Left ventricle myocardium inferior (tissue), 1 donor: ENCODE results near the gene PLEKHG7. TPM values are rescaled to one million over a fixed set of nuclear protein-coding genes. Genes with fewer than 3 reads are reported as not detected.

ENCODE experiments used
- DNase-seq: peaks from one replicate; pipeline ENCODE4 v3.0.0-alpha.2; 2020
- H3K27ac ChIP-seq: fragments of 200-600 bp; replicated peaks from 2 replicates; pipeline ENCODE4 v1.8.0; 2021
- H3K27me3 ChIP-seq: fragments of 200-600 bp; 2 replicates; pipeline ENCODE4 v1.8.0; 2021; ENCODE audit warnings: low read depth
- H3K36me3 ChIP-seq: fragments of 200-600 bp; 2 replicates; pipeline ENCODE4 v1.8.0; 2021
- H3K4me1 ChIP-seq: fragments of 200-600 bp; 2 replicates; pipeline ENCODE4 v1.8.0; 2021
- H3K4me3 ChIP-seq: fragments of 200-600 bp; 2 replicates; pipeline ENCODE4 v1.8.0; 2021; ENCODE audit warnings: mild to moderate bottlenecking, moderate library complexity
- H3K9me3 ChIP-seq: fragments of 200-600 bp; replicated peaks from 2 replicates; pipeline ENCODE4 v1.8.0; 2021
- intact Hi-C: fragments of 100-400 bp; cut with micrococcal nuclease; formaldehyde crosslinking; loops from one replicate; pipeline ENCODE4 v1.11.0; 2022
- total RNA-seq: library from RNA; stranded (reverse); fragmentation: NEBNext Ultra II Directional; extraction: Animal tissue kit (Norgen Biotek cat#: 25700); gene quantifications from one replicate; pipeline ENCODE4 v1.2.1, GENCODE V29; 2021
- TF ChIP-seq, protein P1 (sequence below): fragments of 200-600 bp; IDR thresholded peaks from 2 replicates; pipeline ENCODE4 v1.8.0; 2021; ENCODE audit warnings: antibody characterized with exemption, mild to moderate bottlenecking, borderline replicate concordance
- donor health status: DM: no; HTN: yes; CAD: no; lungs with severe emphysema.

The PLEKHG7 gene
- total RNA-seq, 1 donor from 2014 or later = not detected

DNA sequence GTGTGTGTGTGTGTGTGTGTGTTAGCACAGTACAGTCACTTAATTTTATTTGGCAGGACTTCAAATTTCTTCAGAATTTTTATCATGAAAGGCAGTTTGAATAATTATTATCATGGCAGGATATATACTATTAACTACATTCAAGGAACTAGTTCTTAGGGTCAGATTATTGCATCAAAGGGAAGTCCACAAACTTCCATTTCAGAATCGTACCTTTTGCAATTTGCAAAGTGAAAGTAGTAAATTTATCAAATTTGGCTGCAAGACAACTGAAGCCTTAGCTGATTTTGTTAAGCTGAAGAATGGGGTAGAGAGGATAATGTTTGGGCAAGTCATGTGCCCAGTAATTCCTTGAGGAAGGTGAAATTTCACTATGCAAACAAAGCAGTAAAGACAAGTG lies 68.2 kb downstream of the PLEKHG7 start:
- Histone ChIP-seq H3K27me3 (no peaks in the 10 kb centered on the region), H3K27ac (no peak overlapping the region), H3K9me3 (no peaks in the 10 kb centered on the region), H3K4me1 (peaks cover 26% of the 10 kb centered on the region), H3K4me3 (no peak overlapping the region), H3K36me3 (peaks cover 3% of the 10 kb centered on the region)
- TF ChIP-seq, protein P1, sequence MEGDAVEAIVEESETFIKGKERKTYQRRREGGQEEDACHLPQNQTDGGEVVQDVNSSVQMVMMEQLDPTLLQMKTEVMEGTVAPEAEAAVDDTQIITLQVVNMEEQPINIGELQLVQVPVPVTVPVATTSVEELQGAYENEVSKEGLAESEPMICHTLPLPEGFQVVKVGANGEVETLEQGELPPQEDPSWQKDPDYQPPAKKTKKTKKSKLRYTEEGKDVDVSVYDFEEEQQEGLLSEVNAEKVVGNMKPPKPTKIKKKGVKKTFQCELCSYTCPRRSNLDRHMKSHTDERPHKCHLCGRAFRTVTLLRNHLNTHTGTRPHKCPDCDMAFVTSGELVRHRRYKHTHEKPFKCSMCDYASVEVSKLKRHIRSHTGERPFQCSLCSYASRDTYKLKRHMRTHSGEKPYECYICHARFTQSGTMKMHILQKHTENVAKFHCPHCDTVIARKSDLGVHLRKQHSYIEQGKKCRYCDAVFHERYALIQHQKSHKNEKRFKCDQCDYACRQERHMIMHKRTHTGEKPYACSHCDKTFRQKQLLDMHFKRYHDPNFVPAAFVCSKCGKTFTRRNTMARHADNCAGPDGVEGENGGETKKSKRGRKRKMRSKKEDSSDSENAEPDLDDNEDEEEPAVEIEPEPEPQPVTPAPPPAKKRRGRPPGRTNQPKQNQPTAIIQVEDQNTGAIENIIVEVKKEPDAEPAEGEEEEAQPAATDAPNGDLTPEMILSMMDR = no peak
- intact Hi-C loops = no loop called here
- no peak for DNase-seq

DNA sequence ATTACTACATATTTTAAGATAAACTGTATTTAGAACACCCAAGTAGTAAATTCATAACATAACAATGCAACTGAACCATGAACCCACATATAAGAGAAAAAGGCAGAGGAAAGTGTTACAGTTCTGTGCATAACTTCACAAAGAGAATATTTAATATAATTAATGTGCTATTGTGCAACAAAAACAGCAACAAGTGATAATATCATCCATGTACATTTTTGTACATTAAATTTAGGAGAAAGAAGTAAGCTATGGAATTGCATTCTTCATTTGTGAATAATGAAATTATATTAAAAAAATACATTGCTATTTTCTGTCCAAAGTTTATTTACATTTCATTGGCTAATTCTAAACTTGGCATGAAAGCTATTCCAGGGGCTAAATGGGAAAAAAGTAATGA lies 72.6 kb downstream of the PLEKHG7 start:
- peaks cover 39% of the 10 kb centered on the region for H3K36me3 ChIP-seq
- H3K4me1 ChIP-seq = peaks cover 21% of the 10 kb centered on the region
- no peak overlapping the region for H3K4me3 ChIP-seq
- DNase-seq = no peak
- no peaks in the 10 kb centered on the region for H3K9me3 ChIP-seq
- H3K27ac ChIP-seq = no peak overlapping the region
- intact Hi-C loops = no loop called here
- TF ChIP-seq, protein P1 = no peak
- H3K27me3 ChIP-seq = no peaks in the 10 kb centered on the region

DNA sequence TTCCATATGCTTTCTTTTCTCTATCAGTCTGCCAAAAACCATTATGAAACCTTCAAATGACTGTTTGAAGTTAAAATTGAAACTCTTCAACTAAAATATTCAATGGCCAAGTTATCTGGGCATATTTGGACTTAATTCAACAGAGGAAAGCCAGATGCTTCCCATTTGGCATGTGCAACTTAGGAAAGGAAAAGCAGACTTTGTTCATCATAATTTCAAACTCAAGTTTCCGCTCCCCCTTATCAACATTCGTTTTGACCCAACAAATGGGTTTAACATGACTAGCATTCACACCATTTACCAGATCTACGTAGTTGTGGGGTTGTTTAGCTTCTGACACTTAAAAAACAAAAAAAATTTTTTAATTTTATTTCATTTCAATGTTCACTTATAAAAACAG lies 75.7 kb downstream of the PLEKHG7 start:
- H3K27me3 ChIP-seq = no peaks in the 10 kb centered on the region
- H3K36me3 ChIP-seq = peaks cover 49% of the 10 kb centered on the region
- H3K4me3 ChIP-seq = no peak overlapping the region
- H3K9me3 ChIP-seq = no peaks in the 10 kb centered on the region
- TF ChIP-seq, protein P1 = no peak
- intact Hi-C loops = no loop called here
- H3K4me1 ChIP-seq = peaks cover 12% of the 10 kb centered on the region
- peak overlapping the region; percentile 21 for H3K27ac ChIP-seq
- DNase-seq = no peak

DNA sequence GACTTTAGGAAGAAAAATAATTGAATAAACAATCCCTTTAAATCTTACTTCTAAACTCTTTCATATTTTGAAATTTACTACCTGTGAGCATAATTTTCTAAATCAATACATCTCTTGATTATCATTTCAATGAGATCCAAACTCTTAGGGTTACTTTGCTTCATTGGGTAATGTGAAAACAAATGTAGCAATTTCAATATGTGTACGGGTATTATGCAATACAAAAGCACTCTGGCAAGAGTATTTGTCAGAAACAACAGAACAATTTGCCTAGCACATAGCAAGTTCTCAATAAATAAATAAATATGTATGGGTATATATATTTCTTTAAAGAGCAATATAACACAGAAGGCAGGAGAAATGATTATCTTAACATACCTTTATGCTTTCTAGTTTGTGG lies 77.1 kb downstream of the PLEKHG7 start:
- no peaks in the 10 kb centered on the region for H3K9me3 ChIP-seq
- H3K4me3 ChIP-seq = no peak overlapping the region
- H3K36me3 ChIP-seq = peaks cover 49% of the 10 kb centered on the region
- no peaks in the 10 kb centered on the region for H3K27me3 ChIP-seq
- no peak overlapping the region for H3K27ac ChIP-seq
- TF ChIP-seq, protein P1 = no peak
- H3K4me1 ChIP-seq = peaks cover 22% of the 10 kb centered on the region
- intact Hi-C loops = loop anchor here (10.0 kb wide), 1 partner anchor 645 kb away; no protein-coding TSS in a partner anchor
- no peak for DNase-seq

DNA sequence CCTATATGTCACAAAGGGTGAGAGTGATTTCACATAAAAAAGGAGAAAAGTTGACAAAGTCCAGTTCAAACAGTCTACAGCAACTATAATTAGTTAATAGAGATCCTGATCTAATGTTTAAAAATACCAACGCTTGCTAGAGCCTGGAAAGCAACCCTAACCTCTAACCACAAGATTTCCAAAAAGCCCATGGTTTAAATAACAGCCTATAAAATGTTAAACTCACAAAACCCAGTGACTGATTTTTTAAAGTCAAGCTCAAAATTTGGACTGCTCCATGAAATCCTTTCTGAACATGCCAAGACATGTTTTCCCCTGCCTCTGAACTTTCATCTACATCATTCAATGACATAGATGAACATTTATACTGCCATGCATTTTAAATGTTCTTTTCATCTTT lies 81.6 kb downstream of the PLEKHG7 start:
- Histone ChIP-seq H3K27me3 (no peaks in the 10 kb centered on the region), H3K4me1 (peaks cover 25% of the 10 kb centered on the region), H3K27ac (no peak overlapping the region), H3K4me3 (no peak overlapping the region), H3K36me3 (peaks cover 18% of the 10 kb centered on the region), H3K9me3 (no peaks in the 10 kb centered on the region)
- TF ChIP-seq, protein P1 = no peak
- intact Hi-C loops = loop anchor here (10.0 kb wide), 1 partner anchor 640 kb away; no protein-coding TSS in a partner anchor
- DNase-seq = no peak
